Right atrium auricular region (tissue), 2 donors: Measurements from ENCODE around the gene LMAN2. TPM values are rescaled to one million over a fixed set of nuclear protein-coding genes. Genes with fewer than 3 reads are reported as not detected.
A peak's percentile ranks its signal among the peaks of the same experiment; 100 is the strongest.
"Not testable (repeated sequence)": the region's sequence is repeated elsewhere in the genome, so short reads cannot be mapped to it uniquely, and the experiment has no call there.

Experiments
- DNase-seq: peaks from one replicate; pipeline ENCODE4 v3.0.0-alpha.2; 2019; ENCODE audit warnings: low spot score
- H3K27ac ChIP-seq, 2 donors: fragments of 200-600 bp; sonication (generic); 1 replicate in 1 of 2; 2 replicates in 1 of 2; pipeline ENCODE4 v1.5.1; 2016 to 2019
- H3K27me3 ChIP-seq, 2 donors: fragments of 200-600 bp; sonication (generic); one replicate each; pipeline versions ENCODE4 v1.5.1 to v1.6.0; 2017 to 2019
- H3K36me3 ChIP-seq: fragments of 200-600 bp; sonication (generic); one replicate; pipeline ENCODE4 v1.5.1; 2016
- H3K4me1 ChIP-seq, 2 donors: fragments of 200-600 bp; sonication (generic); one replicate each; pipeline versions ENCODE4 v1.5.1 to v1.6.0; 2017 to 2019
- H3K4me3 ChIP-seq, 2 donors: fragments of 200-600 bp; sonication (generic); 1 replicate in 1 of 2; 2 replicates in 1 of 2; pipeline ENCODE4 v1.5.1; 2017 to 2019; ENCODE audit warnings: mild to moderate bottlenecking in 1 of 2, moderate library complexity in 1 of 2
- H3K9me3 ChIP-seq, 2 donors: fragments of 200-600 bp; sonication (generic); one replicate each; pipeline ENCODE4 v1.5.1; 2019
- total RNA-seq, 2 donors: library from RNA; depleted of rRNA; stranded (reverse); fragments of >200 nt; gene quantifications; one replicate each; pipeline ENCODE4 v1.1.0, GENCODE V29; 2016
- TF ChIP-seq, protein P1 (sequence below), 2 donors: fragments of 200-600 bp; sonication (generic); IDR thresholded peaks; one replicate each; pipeline ENCODE4 v1.5.1; 2019; ENCODE audit warnings: antibody characterized with exemption in 2 of 2

The LMAN2 gene
- total RNA-seq, 2 donors from 2014 or later, result 128 to 134 TPM

DNA sequence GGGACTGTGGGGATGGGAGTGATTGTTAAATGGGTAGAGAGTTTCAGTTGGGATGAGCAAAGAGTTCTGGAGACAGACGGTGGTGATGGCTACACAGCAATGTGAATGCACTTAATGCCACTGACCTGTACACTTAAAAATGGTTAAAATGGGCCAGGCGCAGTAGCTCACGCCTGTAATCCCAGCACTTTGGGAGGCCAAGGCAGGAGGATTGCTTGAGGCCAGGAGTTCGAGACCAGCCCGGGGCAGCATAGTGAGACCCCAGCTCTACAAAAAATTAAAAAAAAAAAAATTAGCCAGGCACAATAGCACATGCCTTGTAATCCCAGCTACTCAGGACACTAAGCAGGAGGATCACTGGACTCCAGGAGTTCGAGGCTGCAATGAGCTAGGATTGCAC is 7.7 kb downstream of the LMAN2 start:
- H3K4me3 ChIP-seq, result no peak overlapping the region
- H3K27me3 ChIP-seq, result no peaks in the 10 kb centered on the region
- no peak for DNase-seq
- peaks cover 0 to 4% of the 10 kb centered on the region in 2 donors for H3K4me1 ChIP-seq
- H3K9me3 ChIP-seq, result no peaks in the 10 kb centered on the region
- H3K36me3 ChIP-seq, result peaks cover 25% of the 10 kb centered on the region
- no peak overlapping the region for H3K27ac ChIP-seq
- TF ChIP-seq, protein P1, sequence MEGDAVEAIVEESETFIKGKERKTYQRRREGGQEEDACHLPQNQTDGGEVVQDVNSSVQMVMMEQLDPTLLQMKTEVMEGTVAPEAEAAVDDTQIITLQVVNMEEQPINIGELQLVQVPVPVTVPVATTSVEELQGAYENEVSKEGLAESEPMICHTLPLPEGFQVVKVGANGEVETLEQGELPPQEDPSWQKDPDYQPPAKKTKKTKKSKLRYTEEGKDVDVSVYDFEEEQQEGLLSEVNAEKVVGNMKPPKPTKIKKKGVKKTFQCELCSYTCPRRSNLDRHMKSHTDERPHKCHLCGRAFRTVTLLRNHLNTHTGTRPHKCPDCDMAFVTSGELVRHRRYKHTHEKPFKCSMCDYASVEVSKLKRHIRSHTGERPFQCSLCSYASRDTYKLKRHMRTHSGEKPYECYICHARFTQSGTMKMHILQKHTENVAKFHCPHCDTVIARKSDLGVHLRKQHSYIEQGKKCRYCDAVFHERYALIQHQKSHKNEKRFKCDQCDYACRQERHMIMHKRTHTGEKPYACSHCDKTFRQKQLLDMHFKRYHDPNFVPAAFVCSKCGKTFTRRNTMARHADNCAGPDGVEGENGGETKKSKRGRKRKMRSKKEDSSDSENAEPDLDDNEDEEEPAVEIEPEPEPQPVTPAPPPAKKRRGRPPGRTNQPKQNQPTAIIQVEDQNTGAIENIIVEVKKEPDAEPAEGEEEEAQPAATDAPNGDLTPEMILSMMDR (IDR thresholded peaks at IDR 0.05), result no peak

DNA sequence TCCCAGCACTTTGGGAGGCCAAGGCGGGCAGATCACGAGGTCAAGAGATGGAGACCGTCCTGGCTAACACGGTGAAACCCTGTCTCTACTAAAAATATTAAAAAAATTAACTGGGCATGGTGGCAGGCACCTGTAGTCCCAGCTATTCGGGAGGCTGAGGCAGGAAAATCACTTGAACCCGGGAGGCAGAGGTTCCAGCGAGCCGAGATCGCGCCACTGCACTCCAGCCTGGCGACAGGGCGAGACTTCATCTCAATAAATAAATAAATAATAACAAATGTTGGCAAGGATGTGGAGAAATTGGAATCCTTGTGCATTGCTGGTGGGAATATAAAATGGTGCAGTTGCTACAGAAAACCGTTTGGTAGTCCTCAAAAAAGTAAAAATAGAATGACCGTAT is 8.5 kb downstream of the LMAN2 start:
- not testable (repeated sequence) for H3K9me3 ChIP-seq, DNase-seq, H3K4me1 ChIP-seq, H3K4me3 ChIP-seq, H3K27ac ChIP-seq, H3K27me3 ChIP-seq
- H3K36me3 ChIP-seq, result peaks cover 32% of the 10 kb centered on the region

DNA sequence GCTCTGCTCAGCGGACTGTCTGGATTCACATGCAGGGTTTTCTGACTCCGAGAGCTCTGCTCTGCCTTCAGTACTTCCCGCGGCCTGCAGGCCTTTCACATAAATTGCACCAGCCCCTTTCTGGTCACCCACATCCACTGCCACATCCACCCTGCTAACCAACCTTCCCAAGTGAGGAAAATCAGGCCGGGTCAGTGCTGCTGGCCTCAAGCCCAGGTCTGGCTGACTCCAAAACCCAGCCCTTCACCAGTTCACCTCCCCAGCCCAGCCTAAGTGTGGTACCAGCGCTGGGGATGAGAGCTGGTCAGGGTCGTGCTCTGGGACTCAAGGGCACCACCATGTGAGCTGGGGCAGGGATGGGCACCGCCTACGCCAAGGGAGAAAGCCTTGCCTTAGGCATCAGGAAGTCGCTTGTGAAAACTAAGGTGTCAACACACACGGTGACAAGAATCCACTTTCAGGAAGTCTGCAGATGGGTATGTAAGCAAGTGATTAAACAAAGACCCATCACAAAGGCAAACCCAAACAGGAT is 12.3 kb downstream of the LMAN2 start:
- no peak overlapping the region for H3K4me3 ChIP-seq
- TF ChIP-seq, protein P1 (IDR thresholded peaks at IDR 0.05), result no peak
- peaks cover 64% of the 10 kb centered on the region for H3K36me3 ChIP-seq
- H3K27ac ChIP-seq, result no peak overlapping the region
- H3K27me3 ChIP-seq, result no peaks in the 10 kb centered on the region
- no peaks in the 10 kb centered on the region for H3K9me3 ChIP-seq
- H3K4me1 ChIP-seq, result peaks cover 0 to 25% of the 10 kb centered on the region in 2 donors
- DNase-seq, result no peak

DNA sequence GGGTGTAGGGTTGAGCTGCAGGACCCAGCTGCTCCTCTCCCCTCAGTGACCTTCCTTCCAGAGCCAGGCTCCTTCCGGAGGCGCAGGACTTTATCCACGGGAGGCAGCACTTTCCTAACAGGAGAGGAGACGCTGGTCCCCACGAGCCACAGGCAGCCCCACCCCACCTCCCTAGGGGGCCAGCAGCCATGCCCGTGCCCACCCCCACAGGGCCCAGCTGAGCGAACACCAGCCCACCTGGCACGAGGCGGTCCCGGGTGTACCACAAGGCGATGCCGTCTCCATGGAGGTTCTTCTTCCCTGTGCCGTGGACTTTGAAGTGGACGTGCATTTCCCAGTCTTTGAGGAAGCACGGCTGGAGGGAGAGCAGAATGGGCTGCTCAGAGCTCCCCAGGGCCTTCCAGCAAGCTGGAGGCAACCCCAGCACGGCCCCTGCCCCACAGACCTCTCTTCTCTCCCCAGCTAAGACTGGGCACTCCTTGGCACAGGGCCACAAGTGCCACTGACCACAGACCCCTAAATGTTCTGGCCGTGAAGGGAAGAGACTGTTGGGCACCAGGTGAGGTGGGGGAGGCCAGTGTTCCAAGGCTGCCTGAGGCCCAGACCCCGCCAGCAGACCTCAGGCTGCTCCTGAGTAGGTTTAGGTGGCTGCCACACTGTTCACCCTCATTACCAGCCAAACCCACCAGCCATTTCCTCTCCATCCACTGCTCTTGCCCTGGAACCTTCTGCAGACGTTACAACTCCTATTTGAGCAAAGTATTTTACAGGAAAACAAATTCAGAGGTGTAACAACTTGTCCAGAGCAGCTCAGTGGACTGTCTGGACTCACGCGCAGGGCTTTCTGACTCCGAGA is 13.0 kb downstream of the LMAN2 start:
- H3K36me3 ChIP-seq, result peaks cover 71% of the 10 kb centered on the region
- TF ChIP-seq, protein P1 (IDR thresholded peaks at IDR 0.05), result no peak
- H3K4me1 ChIP-seq, result peaks cover 0 to 25% of the 10 kb centered on the region in 2 donors
- H3K4me3 ChIP-seq, result no peak overlapping the region
- H3K9me3 ChIP-seq, result no peaks in the 10 kb centered on the region
- no peak for DNase-seq
- H3K27ac ChIP-seq, result no peak overlapping the region
- H3K27me3 ChIP-seq, result no peaks in the 10 kb centered on the region

DNA sequence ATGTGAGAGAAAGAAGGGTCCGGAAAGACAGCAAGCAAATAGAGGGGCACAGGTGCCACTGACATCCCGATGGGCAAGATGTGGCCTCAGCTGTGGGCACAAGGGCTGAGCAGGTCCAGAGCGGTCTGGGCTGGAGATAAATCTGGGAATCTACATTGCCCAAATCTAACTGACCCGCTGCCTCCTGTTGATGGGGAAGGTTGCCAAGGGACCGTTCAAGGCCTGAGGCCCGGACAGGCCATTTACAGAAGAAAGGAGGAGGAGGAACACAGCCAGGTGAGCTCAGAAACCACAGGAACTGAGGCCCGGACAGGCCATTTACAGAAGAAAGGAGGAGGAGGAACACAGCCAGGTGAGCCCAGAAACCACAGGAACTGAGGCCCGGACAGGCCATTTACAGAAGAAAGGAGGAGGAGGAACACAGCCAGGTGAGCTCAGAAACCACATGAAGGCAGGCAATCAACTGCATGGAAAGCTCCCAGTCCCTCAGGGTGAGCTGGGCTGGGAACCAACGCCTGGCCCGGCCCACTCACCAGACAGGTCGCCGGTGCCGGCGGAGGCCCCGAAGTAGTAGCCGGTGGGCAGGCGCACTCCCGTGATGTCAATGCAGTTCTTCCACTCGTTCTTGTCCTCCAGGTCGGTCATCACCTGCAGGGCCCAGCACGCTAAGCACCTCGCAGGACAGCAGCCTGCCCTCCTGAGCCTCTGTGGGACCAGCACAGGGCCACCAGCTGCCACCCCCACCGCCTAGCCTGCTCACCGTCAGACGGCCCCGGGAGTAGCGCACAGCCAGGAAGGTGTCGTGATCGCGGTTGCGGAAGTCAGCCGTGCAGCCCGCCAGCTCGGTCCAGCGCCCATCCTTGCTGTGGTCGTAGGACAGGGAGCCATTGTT is 14.6 kb downstream of the LMAN2 start:
- TF ChIP-seq, protein P1 (IDR thresholded peaks at IDR 0.05), result no peak
- DNase-seq, result no peak
- Histone ChIP-seq H3K4me3 (no peak overlapping the region), H3K4me1 (peaks cover 0 to 25% of the 10 kb centered on the region in 2 donors), H3K27me3 (no peaks in the 10 kb centered on the region), H3K36me3 (peaks cover 81% of the 10 kb centered on the region), H3K27ac (no peak overlapping the region), H3K9me3 (no peaks in the 10 kb centered on the region)

DNA sequence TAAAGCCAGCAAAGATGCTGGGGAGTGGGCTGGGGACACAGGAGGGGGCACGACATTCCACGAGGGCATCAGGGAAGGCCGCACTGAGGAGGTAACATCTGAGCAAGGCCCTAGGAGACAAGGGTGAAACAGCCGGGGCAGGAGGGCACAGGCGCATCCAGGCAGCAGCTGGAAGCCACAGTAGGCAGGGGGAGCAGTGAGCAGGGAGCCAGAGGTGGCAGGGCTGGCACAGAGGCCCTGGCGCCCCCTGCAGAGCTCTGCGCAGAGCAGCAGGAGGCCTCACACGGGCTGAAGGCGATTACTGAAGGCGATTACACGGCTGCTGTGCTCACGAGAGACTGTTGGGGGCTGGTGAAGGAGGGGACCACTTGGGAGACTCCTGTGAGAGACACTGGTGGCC is 15.4 kb downstream of the LMAN2 start:
- peaks cover 0 to 25% of the 10 kb centered on the region in 2 donors for H3K4me1 ChIP-seq
- H3K9me3 ChIP-seq, result no peaks in the 10 kb centered on the region
- TF ChIP-seq, protein P1 (IDR thresholded peaks at IDR 0.05), result peak in 1 of 2 donors; percentile 33
- H3K4me3 ChIP-seq, result no peak overlapping the region
- peak overlapping the region in 1 of 2 donors; percentile 37 for H3K27ac ChIP-seq
- no peaks in the 10 kb centered on the region for H3K27me3 ChIP-seq
- no peak for DNase-seq
- H3K36me3 ChIP-seq, result peaks cover 81% of the 10 kb centered on the region
